ENCODE results near the gene CYSTM1. TPM values are rescaled to one million over a fixed set of nuclear protein-coding genes. Genes with fewer than 3 reads are reported as not detected.

The CYSTM1 gene
- total and polyA plus RNA-seq, 8 donors, result 28.4 to 90.4 (median 35.1) TPM

GRCh38 chr5:140159014-140159927 lies 15.7 kb upstream of the CYSTM1 start:
- Histone ChIP-seq H3K36me3 (no peaks in the 10 kb centered on the region), H3K27ac (no peak overlapping the region), H3K9me3 (no peaks in the 10 kb centered on the region), H3K4me3 (no peak overlapping the region), H3K4me1 (peaks cover 0 to 28% of the 10 kb centered on the region in 2 donors), H3K27me3 (no peaks in the 10 kb centered on the region)
- ATAC-seq (no peak), DNase-seq (no peak)
- TF ChIP-seq CTCF (IDR thresholded peaks at IDR 0.05), result no peak
- intact Hi-C loops (cut with DNase I), result loop anchor here in 1 of 2 donors (5.0 kb wide), 1 partner anchor 87 kb away; no protein-coding TSS in a partner anchor

- DNase-seq, result no peak
- Histone ChIP-seq H3K4me1 (peaks cover 0 to 24% of the 10 kb centered on the region in 2 donors), H3K4me3 (no peak overlapping the region), H3K36me3 (no peaks in the 10 kb centered on the region), H3K27me3 (no peaks in the 10 kb centered on the region), H3K27ac (no peak overlapping the region), H3K9me3 (no peaks in the 10 kb centered on the region)
- ATAC-seq, result peak; percentile 32
- intact Hi-C loops (cut with DNase I), result no loop called here
- no peak for TF ChIP-seq CTCF (IDR thresholded peaks at IDR 0.05)
Measured at GRCh38 chr5:140162275-140162674, 12.7 kb upstream of the CYSTM1 start.

- Histone ChIP-seq H3K27ac (no peak overlapping the region), H3K4me3 (no peak overlapping the region)
- intact Hi-C loops (cut with DNase I), result no loop called here
Measured at GRCh38 chr5:140162781-140163180, 12.2 kb upstream of the CYSTM1 start.

GRCh38 chr5:140165101-140165922 lies 9.7 kb upstream of the CYSTM1 start:
- H3K27me3 ChIP-seq, result no peaks in the 10 kb centered on the region
- DNase-seq (peak in 1 of 4 donors; percentile 26), ATAC-seq (peak; percentile 66)
- H3K27ac ChIP-seq, result peak overlapping the region; percentile 55 to 62
- H3K4me1 ChIP-seq, result peaks cover 0 to 18% of the 10 kb centered on the region in 2 donors
- no peak overlapping the region for H3K4me3 ChIP-seq
- no peaks in the 10 kb centered on the region for H3K9me3 ChIP-seq
- TF ChIP-seq CTCF (IDR thresholded peaks at IDR 0.05), result no peak
- intact Hi-C loops (cut with DNase I), result no loop called here
- H3K36me3 ChIP-seq, result no peaks in the 10 kb centered on the region

More at GRCh38 chr5:140162781-140163180, 12.2 kb upstream of the CYSTM1 start:
- Histone ChIP-seq H3K36me3 (no peaks in the 10 kb centered on the region), H3K9me3 (no peaks in the 10 kb centered on the region), H3K4me1 (peaks cover 0 to 19% of the 10 kb centered on the region in 2 donors), H3K27me3 (no peaks in the 10 kb centered on the region)
- no peak for TF ChIP-seq CTCF (IDR thresholded peaks at IDR 0.05)
- DNase-seq (no peak), ATAC-seq (no peak)

GRCh38 chr5:140165923-140166270 lies 9.1 kb upstream of the CYSTM1 start:
- Histone ChIP-seq H3K27ac (peak overlapping the region; percentile 7 to 55), H3K9me3 (no peaks in the 10 kb centered on the region), H3K36me3 (no peaks in the 10 kb centered on the region), H3K27me3 (no peaks in the 10 kb centered on the region), H3K4me3 (no peak overlapping the region), H3K4me1 (peaks cover 0 to 18% of the 10 kb centered on the region in 2 donors)
- TF ChIP-seq CTCF (IDR thresholded peaks at IDR 0.05), result no peak
- ATAC-seq (no peak), DNase-seq (no peak)
- intact Hi-C loops (cut with DNase I), result no loop called here

Measured in left lung (tissue), 10 donors.